H1 (cell line): ENCODE measurements around the gene SENP2. TPM values are rescaled to one million over a fixed set of nuclear protein-coding genes. Genes with fewer than 3 reads are reported as not detected.

Experiments used
- CTCF ChIA-PET: fragments of 300-600 bp; sonication (Branson Sonifier 250); formaldehyde crosslinking; loops from one replicate; lab custom pipeline; 2021; ENCODE audit not compliant: partially characterized antibody; lab: Charles Lee
- POLR2A ChIA-PET: fragments of 300-600 bp; sonication (Branson Sonifier 250); formaldehyde crosslinking; loops from one replicate; lab custom pipeline; 2021; ENCODE audit warnings: inconsistent platforms; ENCODE audit not compliant: partially characterized antibody; lab: Charles Lee
- DNase-seq, 2 experiments: peaks; one replicate each; pipeline versions ENCODE4 v3.0.0 to v3.0.0-alpha.2; 2010 to 2022; ENCODE audit warnings: low spot score in 2 of 2, low read depth in 1 of 2, mixed read lengths in 1 of 2
- FAIRE-seq: peaks from 2 replicates; lab custom pipeline; 2011; peaks lifted over from hg19 to GRCh38; lab: Jason Lieb, UNC
- H2AFZ ChIP-seq: 2 replicates; pipeline ENCODE4 v1.8.1; 2012; ENCODE audit warnings: low read length, inconsistent platforms
- H2AK5ac ChIP-seq: 2 replicates; pipeline ENCODE4 v1.6.1; 2013; ENCODE audit warnings: low read depth, low read length
- H2BK120ac ChIP-seq: replicated peaks from 2 replicates; pipeline ENCODE3; 2013; ENCODE audit warnings: low read depth, low read length, inconsistent platforms
- H2BK12ac ChIP-seq: 2 replicates; pipeline ENCODE4 v1.6.1; 2013; ENCODE audit warnings: low read depth, low read length
- H2BK15ac ChIP-seq: 2 replicates; pipeline ENCODE4 v1.6.1; 2013; ENCODE audit warnings: low read length
- H2BK20ac ChIP-seq: 2 replicates; pipeline ENCODE4 v1.6.1; 2013; ENCODE audit warnings: low read length
- H2BK5ac ChIP-seq: 2 replicates; pipeline ENCODE4 v1.6.1; 2013; ENCODE audit warnings: low read depth, low read length
- H3K14ac ChIP-seq: 2 replicates; pipeline ENCODE4 v1.6.1; 2013; ENCODE audit warnings: inconsistent platforms; ENCODE audit not compliant: insufficient read length
- H3K18ac ChIP-seq: 2 replicates; pipeline ENCODE4 v1.6.1; 2013; ENCODE audit warnings: low read length; ENCODE audit errors: extremely low read depth
- H3K23ac ChIP-seq: 2 replicates; pipeline ENCODE4 v1.6.1; 2013; ENCODE audit warnings: inconsistent platforms; ENCODE audit not compliant: insufficient read length
- H3K23me2 ChIP-seq: 2 replicates; pipeline ENCODE4 v1.6.1; 2013; ENCODE audit warnings: low read depth, low read length
- H3K27ac ChIP-seq: 2 replicates; pipeline ENCODE4 v1.6.1; 2011; ENCODE audit warnings: low read depth, low read length, inconsistent platforms
- H3K27me3 ChIP-seq, 4 experiments: replicated peaks in 1 of 4; 1 replicate in 1 of 4; 2 replicates in 3 of 4; pipeline versions ENCODE4 v1.6.1 to v1.8.1; 2011 to 2013; ENCODE audit warnings: low read length in 3 of 4, mild to moderate bottlenecking in 3 of 4, inconsistent platforms in 2 of 4, mixed read lengths in 2 of 4, moderate library complexity in 1 of 4; ENCODE audit not compliant: control insufficient read depth in 3 of 4, insufficient read depth in 3 of 4; ENCODE audit errors: extremely low read depth in 1 of 4
- H3K36me3 ChIP-seq, 4 experiments: 2 replicates each; pipeline versions ENCODE4 v1.6.1 to v1.8.1; 2011 to 2013; ENCODE audit warnings: mild to moderate bottlenecking in 4 of 4, low read length in 3 of 4, moderate library complexity in 2 of 4, control low read depth in 1 of 4, inconsistent platforms in 1 of 4; ENCODE audit not compliant: insufficient read depth in 4 of 4, control insufficient read depth in 2 of 4
- H3K4ac ChIP-seq: replicated peaks from 2 replicates; pipeline ENCODE3; 2013; ENCODE audit warnings: low read length, low read depth, mixed read lengths, inconsistent platforms; ENCODE audit not compliant: insufficient read length
- H3K4me1 ChIP-seq, 4 experiments: replicated peaks in 1 of 4; 1 replicate in 1 of 4; 2 replicates in 3 of 4; pipeline versions ENCODE4 v1.6.1 to v1.8.1; 2011 to 2013; ENCODE audit warnings: low read length in 3 of 4, inconsistent platforms in 2 of 4, mixed read lengths in 1 of 4; ENCODE audit not compliant: insufficient read depth in 4 of 4, control insufficient read depth in 3 of 4
- H3K4me2 ChIP-seq, 2 experiments: 2 replicates each; pipeline versions ENCODE4 v1.6.1 to v1.8.1; 2011 to 2013; ENCODE audit warnings: low read depth in 2 of 2, low read length in 2 of 2, control low read depth in 1 of 2, inconsistent platforms in 1 of 2, mild to moderate bottlenecking in 1 of 2; ENCODE audit not compliant: insufficient read depth in 1 of 2
- H3K4me3 ChIP-seq, 4 experiments: fragments of 200-600, 300-600 bp in 1 of 4; sonication (generic), shearing (Covaris generic), sonication (Bioruptor Twin) in 1 of 4; 2 replicates each; pipeline versions ENCODE4 v1.5.1 to v1.8.1; 2011 to 2016; ENCODE audit warnings: low read length in 4 of 4, low read depth in 3 of 4, control low read depth in 2 of 4, inconsistent platforms in 2 of 4, mild to moderate bottlenecking in 2 of 4, mixed read lengths in 1 of 4, moderate library complexity in 1 of 4; ENCODE audit not compliant: insufficient read depth in 2 of 4; ENCODE audit errors: extremely low read depth in 1 of 4
- H3K56ac ChIP-seq: replicated peaks from 2 replicates; pipeline ENCODE3; 2013; ENCODE audit warnings: low read depth, mild to moderate bottlenecking, mixed read lengths, low read length, inconsistent platforms; ENCODE audit not compliant: insufficient read length
- H3K79me1 ChIP-seq: 2 replicates; pipeline ENCODE4 v1.6.1; 2013; ENCODE audit warnings: low read depth, low read length, control low read depth
- H3K79me2 ChIP-seq, 2 experiments: 2 replicates each; pipeline versions ENCODE4 v1.6.1 to v1.8.1; 2012 to 2013; ENCODE audit warnings: low read length in 2 of 2, mild to moderate bottlenecking in 2 of 2, inconsistent platforms in 1 of 2; ENCODE audit not compliant: insufficient read depth in 2 of 2, control insufficient read depth in 1 of 2
- H3K9ac ChIP-seq, 4 experiments: replicated peaks in 1 of 4; 1 replicate in 1 of 4; 2 replicates in 3 of 4; pipeline versions ENCODE4 v1.6.1 to v1.8.1; 2011 to 2013; ENCODE audit warnings: low read depth in 3 of 4, low read length in 3 of 4, control low read depth in 2 of 4, mild to moderate bottlenecking in 2 of 4, moderate library complexity in 2 of 4, inconsistent platforms in 1 of 4; ENCODE audit errors: extremely low read depth in 1 of 4
- H3K9me3 ChIP-seq, 2 experiments: 2 replicates each; pipeline versions ENCODE4 v1.6.1 to v1.8.1; 2012 to 2013; ENCODE audit warnings: mild to moderate bottlenecking in 2 of 2, moderate library complexity in 2 of 2, control low read depth in 1 of 2, inconsistent platforms in 1 of 2, low read depth in 1 of 2, low read length in 1 of 2, mixed read lengths in 1 of 2; ENCODE audit not compliant: insufficient read depth in 2 of 2
- H4K20me1 ChIP-seq, 2 experiments: replicated peaks in 1 of 2; 2 replicates each; pipeline versions ENCODE3 to v1.8.1; 2011 to 2013; ENCODE audit warnings: inconsistent platforms in 2 of 2, low read length in 2 of 2, mild to moderate bottlenecking in 1 of 2; ENCODE audit not compliant: insufficient read depth in 2 of 2, control insufficient read depth in 1 of 2
- H4K5ac ChIP-seq: 2 replicates; pipeline ENCODE4 v1.6.1; 2013; ENCODE audit warnings: low read length, low read depth, mixed read lengths, inconsistent platforms; ENCODE audit not compliant: insufficient read length
- H4K8ac ChIP-seq: 2 replicates; pipeline ENCODE4 v1.8.0; 2013; ENCODE audit warnings: mild to moderate bottlenecking, moderate library complexity, low read length, inconsistent platforms; ENCODE audit not compliant: insufficient read depth; ENCODE audit errors: extremely low read depth
- H4K91ac ChIP-seq: replicated peaks from 2 replicates; pipeline ENCODE3; 2013; ENCODE audit warnings: low read length, mixed read lengths, inconsistent platforms; ENCODE audit not compliant: insufficient read length
- GABPA ChIP-seq: IDR thresholded peaks from 2 replicates; pipeline ENCODE4 v1.6.1; 2011; ENCODE audit warnings: mild to moderate bottlenecking, low read length, moderate library complexity, borderline replicate concordance; ENCODE audit not compliant: insufficient read depth
- HDAC2 ChIP-seq, 2 experiments: fragments of 300-600 bp in 1 of 2; sonication (generic) in 1 of 2; IDR thresholded peaks; 2 replicates each; pipeline ENCODE4 v1.6.1; 2011 to 2012; ENCODE audit warnings: low read depth in 2 of 2, low read length in 2 of 2, mild to moderate bottlenecking in 2 of 2, moderate library complexity in 2 of 2, borderline replicate concordance in 1 of 2, inconsistent platforms in 1 of 2
- POLR2A ChIP-seq, 2 experiments: IDR thresholded peaks; 1 replicate in 1 of 2; 2 replicates in 1 of 2; pipeline ENCODE4 v1.6.1; 2011; ENCODE audit warnings: low read depth in 2 of 2, low read length in 2 of 2, mild to moderate bottlenecking in 2 of 2; ENCODE audit errors: control extremely low read depth in 1 of 2
- WGBS, 2 experiments: shearing (Covaris generic) in 1 of 2; methylation state at CpG; one replicate each; pipeline versions ENCODE4 v1.1.6 to v1.1.7; 2013 to 2015; ENCODE audit warnings: low lambda C conversion rate in 2 of 2, mixed read lengths in 2 of 2, inconsistent platforms in 1 of 2, low coverage in 1 of 2, missing lambda C conversion rate in 1 of 2; ENCODE audit not compliant: insufficient replicate concordance in 2 of 2, insufficient coverage in 1 of 2, insufficient read length in 1 of 2; ENCODE audit errors: extremely low coverage in 1 of 2, missing lambda C conversion rate in 1 of 2; 5-methylcytosine and 5-hydroxymethylcytosine counted together
- polyA plus RNA-seq, 7 experiments: library from polyadenylated mRNA; depleted of rRNA in 3 of 7; stranded (reverse) in 5 of 7; unstranded in 2 of 7; fragments of >200 nt in 5 of 7; fragments of 200-250 nt in 2 of 7; gene quantifications; 1 replicate in 5 of 7; 2 replicates in 1 of 7; 4 replicates in 1 of 7; pipeline versions ENCODE4 v1.2.1 to v1.2.3, GENCODE V29; 2011 to 2013; ENCODE audit warnings: missing spikeins in 2 of 7, mixed read lengths in 2 of 7
- total RNA-seq: library from RNA; stranded (reverse); fragmentation: NEBNext Ultra II Directional; extraction: Animal tissue kit (Norgen Biotek cat#: 25700); gene quantifications from 2 replicates; pipeline ENCODE4 v1.2.1, GENCODE V29; 2021

Gene SENP2
- total and polyA plus RNA-seq, 2 of the 8 experiments (the other 6 are each of a cell fraction or from before 2014, with no cell fraction given) = 25.2 to 69.3 TPM

DNA sequence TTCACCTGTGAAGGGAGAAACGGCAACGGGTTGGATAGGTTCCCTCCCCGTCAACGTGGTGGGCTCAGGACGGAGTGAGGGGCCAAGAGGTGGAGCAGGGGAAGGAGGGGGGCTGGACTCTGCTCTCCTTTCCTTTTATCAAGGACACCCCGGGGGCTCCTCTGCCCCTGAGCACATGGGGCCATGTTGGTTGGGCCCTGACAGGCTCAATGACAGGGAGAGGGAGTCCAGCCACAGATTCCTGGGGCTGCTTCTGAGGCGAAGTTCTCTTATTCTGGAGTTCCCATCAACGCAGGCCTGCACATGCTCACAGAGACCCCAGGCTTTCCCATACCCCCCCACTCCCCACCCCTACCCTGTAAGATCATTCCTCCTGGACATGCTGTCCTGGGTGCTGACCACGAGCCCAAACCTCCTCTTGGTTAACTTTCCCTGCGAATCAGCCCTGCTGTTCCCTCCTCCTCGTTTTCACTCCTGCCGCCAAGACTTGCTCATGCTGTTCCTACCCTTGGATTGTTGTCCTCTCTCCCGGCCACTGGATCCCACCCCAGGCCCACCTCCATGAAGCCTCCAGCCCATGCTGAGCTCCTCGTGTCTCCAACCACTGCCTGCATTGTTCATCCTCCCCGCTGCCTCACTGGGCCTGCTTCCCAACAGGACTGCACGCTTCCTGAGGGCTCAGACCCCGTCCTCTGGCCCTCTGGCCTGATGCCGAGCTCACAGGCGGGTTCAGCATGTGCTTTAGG, 61.2 kb downstream of the SENP2 start:
- Histone ChIP-seq H3K36me3 (peaks cover 9 to 66% (median 29%) of the 10 kb centered on the region in 4 experiments), H3K23me2 (no peaks in the 10 kb centered on the region), H2BK15ac (no peak overlapping the region), H4K91ac (no peak overlapping the region), H4K5ac (no peak overlapping the region), H3K27me3 (no peaks in the 10 kb centered on the region), H4K8ac (peak overlapping the region; percentile 35), H3K4me2 (0 out of 4 replicates have a peak overlapping the region, but pooled peaks of 1 of the 2 experiments have one; percentile 2), H3K4me1 (peaks cover 5 to 20% (median 12%) of the 10 kb centered on the region in 4 experiments), H2BK5ac (no peak overlapping the region), H2AFZ (no peak overlapping the region), H3K79me1 (no peaks in the 10 kb centered on the region), H2BK120ac (no peak overlapping the region), H3K18ac (no peak overlapping the region), H3K4me3 (no peak overlapping the region), H2AK5ac (no peak overlapping the region), H3K14ac (no peak overlapping the region), H3K4ac (no peak overlapping the region), H3K79me2 (no peaks in the 10 kb centered on the region), H3K56ac (no peak overlapping the region), H2BK12ac (no peak overlapping the region), H4K20me1 (peaks cover 6 to 8% of the 10 kb centered on the region in 2 experiments), H3K27ac (no peak overlapping the region), H3K9ac (peak overlapping the region in 1 of 4 experiments; percentile 11; a peak in 1 of 7 replicates), H3K9me3 (no peaks in the 10 kb centered on the region), H3K23ac (no peak overlapping the region), H2BK20ac (no peak overlapping the region)
- FAIRE-seq = no peak
- DNase-seq = no peak
- ChIA-PET POLR2A (interaction anchor here (0.6 to 2.6 kb wide), 7 partner anchors 9 to 65 kb away, joined by 3 to 7 read pairs (median 4); no protein-coding TSS in a partner anchor), CTCF (interaction anchor here (0.9 to 5.9 kb wide), 4 partner anchors 12 to 187 kb away, joined by 4 to 67 read pairs (median 5); no protein-coding TSS in a partner anchor)
- 85% methylated on average over 17 of the region's 19 CpGs; no CpG with 5 or more reads in 1 of the 2 experiments for WGBS, 2 experiments
- TF ChIP-seq HDAC2 (IDR thresholded peaks at IDR 0.05; ENCODE audit: borderline replicate concordance in 1 of 2, low read depth in 2 of 2, low read length in 2 of 2) (no peak), POLR2A (IDR thresholded peaks at IDR 0.05; ENCODE audit: control extremely low read depth in 1 of 2, low read depth in 2 of 2, low read length in 2 of 2) (0 out of 3 replicates have a peak, but pooled peaks of 1 of the 2 experiments have one; percentile 29), GABPA (no peak)
